H1 (cell line): ENCODE data around the gene PLEKHH2. TPM values are rescaled to one million over a fixed set of nuclear protein-coding genes. Genes with fewer than 3 reads are reported as not detected.

Experiments
- CTCF ChIA-PET: fragments of 300-600 bp; sonication (Branson Sonifier 250); formaldehyde crosslinking; loops from one replicate; lab custom pipeline; 2021; ENCODE audit not compliant: partially characterized antibody; lab: Charles Lee
- POLR2A ChIA-PET: fragments of 300-600 bp; sonication (Branson Sonifier 250); formaldehyde crosslinking; loops from one replicate; lab custom pipeline; 2021; ENCODE audit warnings: inconsistent platforms; ENCODE audit not compliant: partially characterized antibody; lab: Charles Lee
- DNase-seq, 2 experiments: peaks; one replicate each; pipeline versions ENCODE4 v3.0.0 to v3.0.0-alpha.2; 2010 to 2022; ENCODE audit warnings: low spot score in 2 of 2, low read depth in 1 of 2, mixed read lengths in 1 of 2
- FAIRE-seq: peaks from 2 replicates; lab custom pipeline; 2011; peaks lifted over from hg19 to GRCh38; lab: Jason Lieb, UNC
- H2AFZ ChIP-seq: 2 replicates; pipeline ENCODE4 v1.8.1; 2012; ENCODE audit warnings: low read length, inconsistent platforms
- H2AK5ac ChIP-seq: 2 replicates; pipeline ENCODE4 v1.6.1; 2013; ENCODE audit warnings: low read depth, low read length
- H2BK120ac ChIP-seq: replicated peaks from 2 replicates; pipeline ENCODE3; 2013; ENCODE audit warnings: low read depth, low read length, inconsistent platforms
- H2BK12ac ChIP-seq: 2 replicates; pipeline ENCODE4 v1.6.1; 2013; ENCODE audit warnings: low read depth, low read length
- H2BK15ac ChIP-seq: 2 replicates; pipeline ENCODE4 v1.6.1; 2013; ENCODE audit warnings: low read length
- H2BK20ac ChIP-seq: 2 replicates; pipeline ENCODE4 v1.6.1; 2013; ENCODE audit warnings: low read length
- H2BK5ac ChIP-seq: 2 replicates; pipeline ENCODE4 v1.6.1; 2013; ENCODE audit warnings: low read depth, low read length
- H3K14ac ChIP-seq: 2 replicates; pipeline ENCODE4 v1.6.1; 2013; ENCODE audit warnings: inconsistent platforms; ENCODE audit not compliant: insufficient read length
- H3K18ac ChIP-seq: 2 replicates; pipeline ENCODE4 v1.6.1; 2013; ENCODE audit warnings: low read length; ENCODE audit errors: extremely low read depth
- H3K23ac ChIP-seq: 2 replicates; pipeline ENCODE4 v1.6.1; 2013; ENCODE audit warnings: inconsistent platforms; ENCODE audit not compliant: insufficient read length
- H3K23me2 ChIP-seq: 2 replicates; pipeline ENCODE4 v1.6.1; 2013; ENCODE audit warnings: low read depth, low read length
- H3K27ac ChIP-seq: 2 replicates; pipeline ENCODE4 v1.6.1; 2011; ENCODE audit warnings: low read depth, low read length, inconsistent platforms
- H3K27me3 ChIP-seq, 4 experiments: replicated peaks in 1 of 4; 1 replicate in 1 of 4; 2 replicates in 3 of 4; pipeline versions ENCODE4 v1.6.1 to v1.8.1; 2011 to 2013; ENCODE audit warnings: low read length in 3 of 4, mild to moderate bottlenecking in 3 of 4, inconsistent platforms in 2 of 4, mixed read lengths in 2 of 4, moderate library complexity in 1 of 4; ENCODE audit not compliant: control insufficient read depth in 3 of 4, insufficient read depth in 3 of 4; ENCODE audit errors: extremely low read depth in 1 of 4
- H3K36me3 ChIP-seq, 4 experiments: 2 replicates each; pipeline versions ENCODE4 v1.6.1 to v1.8.1; 2011 to 2013; ENCODE audit warnings: mild to moderate bottlenecking in 4 of 4, low read length in 3 of 4, moderate library complexity in 2 of 4, control low read depth in 1 of 4, inconsistent platforms in 1 of 4; ENCODE audit not compliant: insufficient read depth in 4 of 4, control insufficient read depth in 2 of 4
- H3K4ac ChIP-seq: replicated peaks from 2 replicates; pipeline ENCODE3; 2013; ENCODE audit warnings: low read length, low read depth, mixed read lengths, inconsistent platforms; ENCODE audit not compliant: insufficient read length
- H3K4me1 ChIP-seq, 4 experiments: replicated peaks in 1 of 4; 1 replicate in 1 of 4; 2 replicates in 3 of 4; pipeline versions ENCODE4 v1.6.1 to v1.8.1; 2011 to 2013; ENCODE audit warnings: low read length in 3 of 4, inconsistent platforms in 2 of 4, mixed read lengths in 1 of 4; ENCODE audit not compliant: insufficient read depth in 4 of 4, control insufficient read depth in 3 of 4
- H3K4me2 ChIP-seq, 2 experiments: 2 replicates each; pipeline versions ENCODE4 v1.6.1 to v1.8.1; 2011 to 2013; ENCODE audit warnings: low read depth in 2 of 2, low read length in 2 of 2, control low read depth in 1 of 2, inconsistent platforms in 1 of 2, mild to moderate bottlenecking in 1 of 2; ENCODE audit not compliant: insufficient read depth in 1 of 2
- H3K4me3 ChIP-seq, 4 experiments: fragments of 200-600, 300-600 bp in 1 of 4; sonication (generic), shearing (Covaris generic), sonication (Bioruptor Twin) in 1 of 4; 2 replicates each; pipeline versions ENCODE4 v1.5.1 to v1.8.1; 2011 to 2016; ENCODE audit warnings: low read length in 4 of 4, low read depth in 3 of 4, control low read depth in 2 of 4, inconsistent platforms in 2 of 4, mild to moderate bottlenecking in 2 of 4, mixed read lengths in 1 of 4, moderate library complexity in 1 of 4; ENCODE audit not compliant: insufficient read depth in 2 of 4; ENCODE audit errors: extremely low read depth in 1 of 4
- H3K56ac ChIP-seq: replicated peaks from 2 replicates; pipeline ENCODE3; 2013; ENCODE audit warnings: low read depth, mild to moderate bottlenecking, mixed read lengths, low read length, inconsistent platforms; ENCODE audit not compliant: insufficient read length
- H3K79me1 ChIP-seq: 2 replicates; pipeline ENCODE4 v1.6.1; 2013; ENCODE audit warnings: low read depth, low read length, control low read depth
- H3K79me2 ChIP-seq, 2 experiments: 2 replicates each; pipeline versions ENCODE4 v1.6.1 to v1.8.1; 2012 to 2013; ENCODE audit warnings: low read length in 2 of 2, mild to moderate bottlenecking in 2 of 2, inconsistent platforms in 1 of 2; ENCODE audit not compliant: insufficient read depth in 2 of 2, control insufficient read depth in 1 of 2
- H3K9ac ChIP-seq, 4 experiments: replicated peaks in 1 of 4; 1 replicate in 1 of 4; 2 replicates in 3 of 4; pipeline versions ENCODE4 v1.6.1 to v1.8.1; 2011 to 2013; ENCODE audit warnings: low read depth in 3 of 4, low read length in 3 of 4, control low read depth in 2 of 4, mild to moderate bottlenecking in 2 of 4, moderate library complexity in 2 of 4, inconsistent platforms in 1 of 4; ENCODE audit errors: extremely low read depth in 1 of 4
- H3K9me3 ChIP-seq, 2 experiments: 2 replicates each; pipeline versions ENCODE4 v1.6.1 to v1.8.1; 2012 to 2013; ENCODE audit warnings: mild to moderate bottlenecking in 2 of 2, moderate library complexity in 2 of 2, control low read depth in 1 of 2, inconsistent platforms in 1 of 2, low read depth in 1 of 2, low read length in 1 of 2, mixed read lengths in 1 of 2; ENCODE audit not compliant: insufficient read depth in 2 of 2
- H4K20me1 ChIP-seq, 2 experiments: replicated peaks in 1 of 2; 2 replicates each; pipeline versions ENCODE3 to v1.8.1; 2011 to 2013; ENCODE audit warnings: inconsistent platforms in 2 of 2, low read length in 2 of 2, mild to moderate bottlenecking in 1 of 2; ENCODE audit not compliant: insufficient read depth in 2 of 2, control insufficient read depth in 1 of 2
- H4K5ac ChIP-seq: 2 replicates; pipeline ENCODE4 v1.6.1; 2013; ENCODE audit warnings: low read length, low read depth, mixed read lengths, inconsistent platforms; ENCODE audit not compliant: insufficient read length
- H4K8ac ChIP-seq: 2 replicates; pipeline ENCODE4 v1.8.0; 2013; ENCODE audit warnings: mild to moderate bottlenecking, moderate library complexity, low read length, inconsistent platforms; ENCODE audit not compliant: insufficient read depth; ENCODE audit errors: extremely low read depth
- H4K91ac ChIP-seq: replicated peaks from 2 replicates; pipeline ENCODE3; 2013; ENCODE audit warnings: low read length, mixed read lengths, inconsistent platforms; ENCODE audit not compliant: insufficient read length
- BCL11A ChIP-seq, 2 experiments: IDR thresholded peaks; one replicate each; pipeline ENCODE4 v1.6.1; 2011; ENCODE audit warnings: low read depth in 2 of 2, low read length in 2 of 2, mild to moderate bottlenecking in 2 of 2
- CREB1 ChIP-seq: IDR thresholded peaks from 2 replicates; pipeline ENCODE4 v1.6.1; 2012; ENCODE audit warnings: inconsistent platforms
- CTBP2 ChIP-seq: IDR thresholded peaks from 2 replicates; pipeline ENCODE4 v1.7.0; 2011; ENCODE audit warnings: borderline replicate concordance, mild to moderate bottlenecking, moderate library complexity, mixed read lengths, low read length; ENCODE audit not compliant: insufficient read depth, insufficient read length
- HDAC6 ChIP-seq: IDR thresholded peaks from one replicate; pipeline ENCODE4 v1.7.1; 2012; ENCODE audit warnings: low read depth, mild to moderate bottlenecking, inconsistent platforms, low read length, moderate library complexity
- JUND ChIP-seq: IDR thresholded peaks from 2 replicates; pipeline ENCODE4 v1.6.1; 2011; ENCODE audit warnings: mild to moderate bottlenecking, improper control_type of control experiment, low read length
- POU5F1 ChIP-seq: IDR thresholded peaks from 2 replicates; pipeline ENCODE4 v1.6.1; 2011; ENCODE audit warnings: low read depth, mild to moderate bottlenecking, low read length, moderate library complexity
- RFX5 ChIP-seq: IDR thresholded peaks from 2 replicates; pipeline ENCODE4 v1.6.1; 2011; ENCODE audit warnings: low read depth, low read length, improper control_type of control experiment, borderline replicate concordance
- RNF2 ChIP-seq: fragments of 200-900, 300-1000 bp; sonication (generic); IDR thresholded peaks from 2 replicates; pipeline ENCODE4 v1.7.1; 2016; ENCODE audit warnings: borderline replicate concordance, low read depth, mild to moderate bottlenecking, antibody characterized with exemption, low read length; ENCODE audit not compliant: poor library complexity, severe bottlenecking; ENCODE audit errors: missing control alignments
- SP1 ChIP-seq: IDR thresholded peaks from 2 replicates; pipeline ENCODE4 v1.6.1; 2011; ENCODE audit warnings: low read depth, low read length
- SRF ChIP-seq: IDR thresholded peaks from 2 replicates; pipeline ENCODE4 v1.6.1; 2011; ENCODE audit warnings: mild to moderate bottlenecking, low read depth, low read length, moderate library complexity
- SUZ12 ChIP-seq: fragments of 200-600 bp; sonication (generic); IDR thresholded peaks from 2 replicates; pipeline ENCODE4 v1.6.1; 2012; ENCODE audit warnings: mild to moderate bottlenecking, inconsistent platforms, low read length, moderate library complexity, mixed read lengths
- TBP ChIP-seq: IDR thresholded peaks from 2 replicates; pipeline ENCODE4 v1.6.1; 2011; ENCODE audit warnings: low read depth, low read length, improper control_type of control experiment
- WGBS, 2 experiments: shearing (Covaris generic) in 1 of 2; methylation state at CpG; one replicate each; pipeline versions ENCODE4 v1.1.6 to v1.1.7; 2013 to 2015; ENCODE audit warnings: low lambda C conversion rate in 2 of 2, mixed read lengths in 2 of 2, inconsistent platforms in 1 of 2, low coverage in 1 of 2, missing lambda C conversion rate in 1 of 2; ENCODE audit not compliant: insufficient replicate concordance in 2 of 2, insufficient coverage in 1 of 2, insufficient read length in 1 of 2; ENCODE audit errors: extremely low coverage in 1 of 2, missing lambda C conversion rate in 1 of 2; 5-methylcytosine and 5-hydroxymethylcytosine counted together
- polyA plus RNA-seq, 7 experiments: library from polyadenylated mRNA; depleted of rRNA in 3 of 7; stranded (reverse) in 5 of 7; unstranded in 2 of 7; fragments of >200 nt in 5 of 7; fragments of 200-250 nt in 2 of 7; gene quantifications; 1 replicate in 5 of 7; 2 replicates in 1 of 7; 4 replicates in 1 of 7; pipeline versions ENCODE4 v1.2.1 to v1.2.3, GENCODE V29; 2011 to 2013; ENCODE audit warnings: missing spikeins in 2 of 7, mixed read lengths in 2 of 7
- total RNA-seq: library from RNA; stranded (reverse); fragmentation: NEBNext Ultra II Directional; extraction: Animal tissue kit (Norgen Biotek cat#: 25700); gene quantifications from 2 replicates; pipeline ENCODE4 v1.2.1, GENCODE V29; 2021
- TF ChIP-seq, protein P1 (sequence below): IDR thresholded peaks from 2 replicates; pipeline ENCODE4 v1.6.1; 2012; ENCODE audit warnings: inconsistent platforms

Gene PLEKHH2
- total and polyA plus RNA-seq, 2 of the 8 experiments (the other 6 are each of a cell fraction or from before 2014, with no cell fraction given): 2.2 to 5.0 TPM

GRCh38 chr2:43791035-43791765 is 154.1 kb downstream of the PLEKHH2 start:
- no peaks in the 10 kb centered on the region; a peak in 1 of 8 replicates for H3K36me3 ChIP-seq
- no peaks in the 10 kb centered on the region for H3K9me3 ChIP-seq
- no peaks in the 10 kb centered on the region for H4K20me1 ChIP-seq
- DNase-seq (no peak), FAIRE-seq (peak; percentile 39)
- no peak overlapping the region for H2AFZ ChIP-seq
- no peaks in the 10 kb centered on the region for H3K4me1 ChIP-seq
- no peak overlapping the region for H3K27ac ChIP-seq
- H3K56ac ChIP-seq: no peak overlapping the region
- no peak overlapping the region for H2BK20ac ChIP-seq
- no peak overlapping the region for H4K5ac ChIP-seq
- no peak overlapping the region for H3K18ac ChIP-seq
- ChIA-PET CTCF (interaction anchor here (0.7 to 2.2 kb wide), 3 partner anchors 7 to 186 kb away, joined by 3 to 16 read pairs (median 3); no protein-coding TSS in a partner anchor), POLR2A (interaction anchor here (1.6 kb wide), 1 partner anchor 17 kb away, joined by 3 read pairs; the partner anchor contains the start of gene DYNC2LI1)
- no peaks in the 10 kb centered on the region for H3K79me1 ChIP-seq
- no peak overlapping the region for H3K14ac ChIP-seq
- no peak overlapping the region for H4K8ac ChIP-seq
- no peak overlapping the region for H3K4me3 ChIP-seq
- H3K23ac ChIP-seq: no peak overlapping the region
- no peaks in the 10 kb centered on the region for H3K27me3 ChIP-seq
- 86% methylated on average over 2 of the region's 2 CpGs; no CpG with 5 or more reads in 1 of the 2 experiments for WGBS, 2 experiments
- H2BK12ac ChIP-seq: no peak overlapping the region
- no peak overlapping the region for H2AK5ac ChIP-seq
- H3K4me2 ChIP-seq: no peak overlapping the region
- no peaks in the 10 kb centered on the region for H3K79me2 ChIP-seq
- no peak overlapping the region for H4K91ac ChIP-seq
- no peak overlapping the region for H2BK5ac ChIP-seq
- no peak overlapping the region for H2BK15ac ChIP-seq
- no peaks in the 10 kb centered on the region for H3K23me2 ChIP-seq
- no peak overlapping the region for H3K9ac ChIP-seq
- H3K4ac ChIP-seq: no peak overlapping the region
- H2BK120ac ChIP-seq: no peak overlapping the region
- TF ChIP-seq SP1: no peak
- TF ChIP-seq POU5F1: no peak
- no peak for TF ChIP-seq CTBP2
- no peak for TF ChIP-seq TBP
- TF ChIP-seq HDAC6: no peak
- no peak for TF ChIP-seq SUZ12
- TF ChIP-seq RFX5: no peak
- no peak for TF ChIP-seq CREB1
- TF ChIP-seq, protein P1, sequence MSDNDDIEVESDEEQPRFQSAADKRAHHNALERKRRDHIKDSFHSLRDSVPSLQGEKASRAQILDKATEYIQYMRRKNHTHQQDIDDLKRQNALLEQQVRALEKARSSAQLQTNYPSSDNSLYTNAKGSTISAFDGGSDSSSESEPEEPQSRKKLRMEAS: no peak
- no peak for TF ChIP-seq SRF
- no peak for TF ChIP-seq JUND
- TF ChIP-seq BCL11A (IDR thresholded peaks at IDR 0.05; ENCODE audit: low read depth in 2 of 2, low read length in 2 of 2): no peak
- TF ChIP-seq RNF2: no peak
